Right ventricle myocardium inferior (tissue), 1 donor: Measurements from ENCODE around the gene MTHFD2. TPM values are rescaled to one million over a fixed set of nuclear protein-coding genes. Genes with fewer than 3 reads are reported as not detected.
"Not testable (repeated sequence)": the region's sequence is repeated elsewhere in the genome, so short reads cannot be mapped to it uniquely, and the experiment has no call there.

Experiments
- ATAC-seq: fragments of 200-7000 bp; cut with Tn5 transposase; one replicate; pipeline ENCODE4 v1.9.1; 2020; ENCODE audit warnings: mild to moderate bottlenecking, moderate library complexity
- DNase-seq: peaks from one replicate; pipeline ENCODE4 v3.0.0; 2021; ENCODE audit errors: missing footprints
- intact Hi-C: fragments of 100-400 bp; cut with DNase I; formaldehyde crosslinking; loops from one replicate; pipeline ENCODE4 v1.11.0; 2022
- long read RNA-seq: library from polyadenylated mRNA; unstranded; transcript quantifications from one replicate; pipeline ENCODE4 v2.0.0, GENCODE V29; 2021
- total RNA-seq: library from RNA; stranded (reverse); fragmentation: NEBNext Ultra II Directional; extraction: Animal tissue kit (Norgen Biotek cat#: 25700); gene quantifications from one replicate; pipeline ENCODE4 v1.2.1, GENCODE V29; 2021
- donor health status: DM: no; HTN: yes; CAD: no; lungs with severe emphysema.

MTHFD2 gene
- 24.2 TPM for total RNA-seq
- long read RNA-seq, full-length matches to known transcripts, result 16 of 24 reads
- long read RNA-seq, partial matches to known transcripts, result 0 of 24 reads
- long read RNA-seq, other reads (novel, unspliced or antisense), result 8 of 24 reads

DNA sequence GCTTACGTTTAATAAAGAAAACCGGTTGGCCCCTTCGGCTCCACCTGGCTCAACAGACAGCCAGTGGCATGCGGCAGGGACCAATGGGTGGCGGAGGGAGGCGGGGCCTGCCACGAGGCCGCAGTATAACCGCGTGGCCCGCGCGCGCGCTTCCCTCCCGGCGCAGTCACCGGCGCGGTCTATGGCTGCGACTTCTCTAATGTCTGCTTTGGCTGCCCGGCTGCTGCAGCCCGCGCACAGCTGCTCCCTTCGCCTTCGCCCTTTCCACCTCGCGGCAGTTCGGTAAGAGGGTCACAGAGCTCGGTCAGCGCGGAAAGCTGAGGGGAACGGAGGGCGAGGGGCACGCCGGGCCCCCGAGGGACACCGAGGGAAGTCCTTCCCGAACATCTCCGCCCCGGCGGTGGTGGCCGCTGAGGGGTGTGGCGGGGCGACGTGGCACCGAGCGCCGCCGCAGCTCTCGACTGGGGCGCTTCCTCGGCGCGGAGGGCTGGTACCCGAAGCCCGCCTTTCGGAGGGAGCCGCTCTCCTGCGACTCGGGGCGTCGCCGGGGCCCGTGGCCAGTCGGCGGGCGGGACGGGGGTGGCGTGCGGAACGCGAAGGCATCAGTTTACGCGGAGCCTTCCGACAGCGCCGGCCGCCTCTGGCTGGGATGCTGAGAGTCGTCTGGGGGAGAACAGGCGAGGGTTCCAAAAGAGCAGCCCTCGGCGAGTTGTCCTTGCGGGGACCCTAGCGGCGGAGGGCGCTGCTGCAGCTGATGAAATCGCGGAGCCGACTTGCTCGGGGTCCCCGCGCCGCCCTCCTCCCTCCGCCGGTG is at the start of gene MTHFD2:
Gene MTHFD2 (plus strand): TSS at position 155 of the 814 bp plus-strand sequence. CDS start 27 bp downstream, at position 182.
- peak; percentile 97 for DNase-seq
- intact Hi-C loops, result loop anchor here (1.0 kb wide), 1 partner anchor 20 kb away; the partner anchor contains the start of gene MOB1A
- peak; percentile 98 for ATAC-seq

DNA sequence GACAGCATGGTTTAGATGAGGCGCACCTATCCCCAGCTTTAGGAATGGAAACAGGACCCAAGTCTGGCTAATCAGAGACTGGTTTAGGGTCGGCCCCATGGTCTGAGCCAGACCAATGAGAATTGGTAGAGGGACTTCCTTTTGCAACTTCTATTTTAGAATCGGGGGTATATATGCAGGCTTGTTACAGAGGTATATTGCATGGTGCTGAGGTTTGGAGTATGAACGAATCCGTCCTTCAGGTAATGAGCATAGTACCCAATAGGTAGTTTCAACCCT is 49.2 kb upstream of the MTHFD2 start:
- intact Hi-C loops, result loop anchor here (5.0 to 10.0 kb wide), 3 partner anchors 162 to 324 kb away; partner anchors contain the start of genes DGUOK and STAMBP
- DNase-seq (no peak), ATAC-seq (no peak)

DNA sequence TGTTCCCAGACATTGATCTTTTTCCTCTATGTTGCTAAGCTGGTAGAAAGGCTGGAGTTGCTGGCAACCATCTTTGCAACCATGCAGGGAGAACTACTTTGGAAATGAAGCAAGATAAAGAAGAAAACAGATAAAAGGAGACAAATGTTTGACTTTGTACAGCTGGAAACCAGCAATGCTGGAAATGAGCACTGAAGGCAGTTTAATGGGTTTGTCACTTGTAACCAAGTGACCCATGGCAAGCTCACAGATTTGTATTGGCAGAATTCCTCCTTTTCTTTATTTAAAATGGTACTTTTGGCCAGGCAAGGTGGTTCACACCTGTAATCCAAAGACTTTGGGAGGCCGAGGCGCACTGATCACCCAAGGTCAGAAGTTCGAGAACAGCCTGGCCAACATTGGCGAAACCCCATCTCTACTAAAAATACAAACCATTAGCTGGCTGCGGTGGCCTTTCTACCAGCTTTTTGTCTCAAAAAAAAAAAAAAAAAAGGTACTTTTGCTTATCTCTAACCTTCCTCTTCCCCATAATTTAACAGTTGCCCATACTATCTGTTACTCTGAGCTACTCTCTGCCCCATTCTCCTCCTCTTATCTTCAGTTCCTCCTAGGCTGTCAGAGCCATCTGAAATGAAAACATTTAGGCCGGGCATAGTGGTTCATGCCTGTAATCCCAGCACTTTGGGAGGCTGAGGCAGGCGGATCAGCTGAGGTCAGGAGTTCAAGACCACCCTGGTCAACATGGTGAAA is 48.7 kb upstream of the MTHFD2 start:
- DNase-seq (no peak), ATAC-seq (no peak)
- intact Hi-C loops, result loop anchor here (5.0 to 10.0 kb wide), 3 partner anchors 162 to 325 kb away; partner anchors contain the start of genes DGUOK and STAMBP

DNA sequence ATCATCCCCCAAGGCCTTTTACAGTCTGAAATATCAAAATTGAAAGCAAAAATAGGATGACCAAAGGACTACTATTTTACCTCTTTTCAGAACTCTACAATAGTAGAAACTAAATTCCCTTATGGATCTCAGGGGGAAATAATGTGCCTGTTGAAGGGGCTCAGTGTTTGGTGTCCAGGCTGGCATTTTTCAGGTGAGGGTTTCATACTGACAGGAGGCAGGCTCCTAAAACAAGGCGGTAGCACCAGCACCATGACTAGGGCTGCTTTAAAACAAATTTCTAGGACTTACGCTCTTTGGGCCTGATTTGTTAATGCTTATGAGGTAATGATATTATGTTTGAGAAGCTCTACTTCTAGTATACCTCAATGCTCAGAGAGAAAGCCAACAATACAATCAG is 45.5 kb upstream of the MTHFD2 start:
- DNase-seq (no peak), ATAC-seq (no peak)
- intact Hi-C loops, result no loop called here

DNA sequence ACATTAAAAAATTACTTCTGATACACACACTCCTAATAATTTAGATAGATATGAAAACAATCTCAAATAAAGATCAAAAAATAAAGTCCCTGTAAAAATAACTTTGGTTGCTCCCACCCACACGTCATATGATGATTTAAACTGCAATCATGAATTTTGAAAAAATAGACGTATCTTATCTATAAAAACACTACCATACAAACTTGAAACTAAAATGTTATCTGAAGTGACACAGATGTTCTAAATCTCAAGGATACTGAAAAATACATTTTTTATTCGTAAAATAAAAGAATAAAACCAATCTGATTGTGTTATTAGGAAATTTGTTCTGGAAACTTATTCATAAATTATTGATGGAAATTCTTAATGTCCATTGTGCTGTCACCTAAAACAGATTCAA is 42.6 kb upstream of the MTHFD2 start:
- ATAC-seq (no peak), DNase-seq (no peak)
- intact Hi-C loops, result no loop called here

DNA sequence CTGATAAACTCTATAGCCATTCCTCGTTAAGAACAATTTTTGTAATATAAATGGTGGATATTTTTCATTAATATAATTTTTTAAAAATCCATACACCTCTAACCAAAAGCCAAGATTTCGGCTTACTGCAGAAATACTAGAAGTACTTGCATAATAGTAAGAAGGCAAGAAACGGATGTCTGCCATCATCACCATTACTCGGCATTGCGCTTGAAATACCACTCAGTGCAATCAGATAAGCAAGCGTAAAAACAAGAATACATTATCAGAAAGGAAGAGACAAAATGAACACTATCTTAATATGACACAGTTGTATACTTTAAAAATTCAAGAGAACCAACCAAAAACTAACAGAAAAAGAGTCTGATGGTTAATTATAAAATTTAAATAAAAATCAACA is 35.5 kb upstream of the MTHFD2 start:
- intact Hi-C loops, result no loop called here
- ATAC-seq, result no peak
- no peak for DNase-seq

DNA sequence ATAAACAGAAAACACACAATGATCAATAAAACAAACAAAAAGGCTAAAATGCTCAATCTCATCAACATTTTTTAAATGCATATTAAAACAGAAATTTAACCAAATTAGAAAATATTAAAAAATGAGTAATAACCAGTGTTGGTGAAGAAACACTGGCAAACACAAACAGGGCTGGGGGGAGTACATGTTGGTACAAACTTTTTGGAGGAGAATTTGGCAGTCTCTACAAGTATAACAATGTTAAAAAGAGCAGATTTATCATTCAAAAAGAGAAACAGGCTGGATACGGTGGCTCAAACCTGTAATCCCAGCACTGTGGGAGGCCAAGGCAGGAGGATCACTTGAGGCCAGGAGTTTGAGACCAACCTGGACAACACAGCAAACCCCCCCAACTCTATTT is 33.7 kb upstream of the MTHFD2 start:
- DNase-seq, result no peak
- intact Hi-C loops, result no loop called here
- ATAC-seq, result no peak

DNA sequence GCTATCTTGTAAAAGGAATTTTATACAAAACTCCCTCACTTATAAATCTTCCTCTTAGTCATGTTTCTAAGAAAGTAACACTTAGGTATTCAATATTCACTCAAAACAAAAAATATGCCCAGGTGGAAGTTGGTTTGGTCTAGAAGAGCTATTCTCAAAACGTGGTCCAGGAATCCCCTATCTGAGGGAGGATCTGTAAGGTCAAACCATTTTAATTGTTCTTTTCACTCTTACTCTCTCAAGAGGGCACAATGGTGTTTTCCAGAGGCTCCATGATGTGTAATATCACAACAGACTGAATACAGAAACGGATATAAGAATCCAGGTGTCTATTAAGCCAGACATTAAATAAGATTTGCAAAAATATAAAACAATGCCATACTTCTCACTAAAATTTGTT is 29.7 kb upstream of the MTHFD2 start:
- intact Hi-C loops, result no loop called here
- DNase-seq (no peak), ATAC-seq (no peak)

DNA sequence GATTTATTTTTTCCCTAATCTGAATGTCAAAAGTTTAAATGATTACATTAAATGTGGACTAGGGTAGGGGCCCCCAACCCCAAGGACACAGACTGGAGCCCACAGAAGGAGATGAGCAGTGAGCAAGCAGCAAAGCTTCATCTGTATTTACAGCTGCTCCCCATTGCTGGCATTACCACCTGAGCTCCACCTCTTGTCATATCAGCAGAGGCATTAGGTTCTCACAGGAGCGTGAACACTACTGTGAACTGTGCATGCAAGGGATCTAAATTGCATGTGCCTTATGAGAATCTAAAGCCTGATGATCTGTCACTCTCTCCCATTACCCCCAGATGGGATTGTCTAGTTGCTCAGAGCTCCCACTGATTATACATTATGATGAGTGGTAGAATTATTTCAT is 23.5 kb upstream of the MTHFD2 start:
- intact Hi-C loops, result no loop called here
- ATAC-seq (no peak), DNase-seq (no peak)

DNA sequence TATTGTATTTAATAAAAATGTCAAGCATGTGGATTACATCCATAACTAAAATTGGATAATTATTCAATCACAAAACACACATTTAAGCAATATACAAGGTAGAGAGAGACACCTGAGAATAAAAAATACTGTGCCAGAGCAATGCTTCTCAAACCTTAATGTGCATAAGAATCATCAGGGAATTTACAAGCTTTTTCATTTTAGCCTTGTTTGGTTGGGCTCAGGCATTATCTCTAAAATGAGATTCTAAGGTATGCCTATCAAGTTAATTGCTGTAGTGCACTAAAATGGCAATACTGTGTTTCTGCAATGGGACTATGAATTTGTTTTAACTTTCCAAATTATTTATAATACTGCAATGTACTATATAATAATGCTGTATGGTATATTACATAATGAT is 20.7 kb upstream of the MTHFD2 start:
- DNase-seq, result no peak
- intact Hi-C loops, result loop anchor here (1.0 kb wide), 1 partner anchor 21 kb away; the partner anchor contains the start of gene MTHFD2
- ATAC-seq, result no peak

DNA sequence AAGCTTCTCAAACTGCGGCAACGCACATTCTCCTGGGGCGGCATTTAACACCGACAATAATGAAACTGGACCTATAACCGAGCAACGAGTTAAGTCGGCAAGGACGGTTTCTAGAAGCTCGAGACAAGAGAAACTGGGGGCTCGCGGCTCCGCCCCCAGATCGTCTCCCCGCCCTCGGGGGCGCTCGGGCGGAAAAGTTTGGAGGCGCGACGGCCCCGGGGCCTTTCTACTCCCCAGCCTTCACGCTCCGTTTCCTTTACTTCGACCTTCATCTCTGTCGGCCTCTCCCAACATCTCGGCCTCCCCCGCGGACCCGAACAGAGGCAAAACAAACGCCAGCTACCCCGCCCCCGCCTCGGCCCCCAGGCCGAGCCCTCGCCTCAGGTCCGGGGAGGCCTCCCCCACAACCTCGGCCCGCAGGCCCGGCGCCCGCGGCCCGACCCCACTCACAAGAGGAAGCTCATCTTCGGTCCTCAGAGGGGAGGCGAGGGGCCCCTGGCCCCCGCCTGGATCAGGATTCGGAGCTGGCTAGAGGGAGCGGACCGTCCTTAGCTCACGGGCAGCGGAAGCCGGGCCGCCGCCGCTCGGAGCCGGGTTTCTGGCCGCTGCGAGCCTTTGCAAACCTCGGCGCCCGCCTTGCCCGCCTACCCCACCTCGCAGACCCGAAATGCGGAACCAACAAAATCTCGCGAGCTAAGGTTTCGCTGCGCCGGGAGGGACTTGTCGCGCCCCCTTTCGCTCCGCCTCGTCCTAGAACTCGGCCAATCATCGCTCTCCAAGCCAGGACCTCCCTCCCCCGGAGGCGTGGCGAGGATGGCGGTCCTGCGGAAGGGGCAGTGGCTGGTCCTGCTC is 20.0 kb upstream of the MTHFD2 start, which contains the start of gene MOB1A:
Gene MOB1A (minus strand): TSS at position 669 of the 852 bp plus-strand sequence. CDS start 205 bp downstream, at position 464.
- intact Hi-C loops, result loop anchor here (1.0 kb wide), 1 partner anchor 20 kb away; the partner anchor contains the start of gene MTHFD2
- DNase-seq, result peak; percentile 98
- ATAC-seq, result peak; percentile 99

DNA sequence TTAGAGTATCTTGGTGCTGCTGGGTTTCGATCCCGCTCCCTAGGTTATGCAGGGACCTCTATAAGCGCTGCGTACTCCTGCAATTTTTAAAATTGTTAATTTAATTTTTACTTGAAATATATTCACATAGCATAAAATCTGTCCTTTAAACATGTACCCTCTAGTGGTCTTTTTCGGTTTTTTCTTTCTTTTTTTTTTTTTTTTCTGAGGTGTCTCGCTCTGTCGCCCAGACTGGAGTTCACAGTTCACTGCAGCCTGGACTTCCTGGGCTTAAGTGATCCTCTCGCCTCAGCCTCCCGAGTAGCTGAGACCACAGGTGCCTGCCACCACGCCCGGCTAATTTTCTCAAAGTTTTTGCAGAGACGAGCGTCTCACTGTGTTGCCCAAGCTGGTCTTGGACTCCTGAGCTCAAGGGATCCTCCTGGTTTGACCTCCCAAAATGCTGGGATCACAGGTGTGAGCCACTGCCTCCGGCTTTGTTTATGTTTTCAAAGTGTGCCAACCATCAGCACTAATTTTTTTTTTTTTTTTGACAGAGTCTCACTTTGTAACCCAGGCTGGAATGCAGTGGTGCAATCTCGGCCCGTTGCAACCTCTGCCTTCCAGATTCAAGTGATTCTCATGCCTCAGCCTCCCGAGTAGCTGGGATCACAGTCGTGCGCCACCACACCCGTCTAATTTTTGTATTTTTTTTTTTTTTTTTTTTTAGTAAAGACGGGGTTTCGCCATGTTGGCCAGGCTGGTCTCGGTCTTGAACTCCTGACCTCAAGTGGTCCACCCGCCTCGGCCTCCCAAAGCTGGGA is 19.2 kb upstream of the MTHFD2 start:
- peak; percentile 1 for ATAC-seq
- intact Hi-C loops, result no loop called here
- no peak for DNase-seq

DNA sequence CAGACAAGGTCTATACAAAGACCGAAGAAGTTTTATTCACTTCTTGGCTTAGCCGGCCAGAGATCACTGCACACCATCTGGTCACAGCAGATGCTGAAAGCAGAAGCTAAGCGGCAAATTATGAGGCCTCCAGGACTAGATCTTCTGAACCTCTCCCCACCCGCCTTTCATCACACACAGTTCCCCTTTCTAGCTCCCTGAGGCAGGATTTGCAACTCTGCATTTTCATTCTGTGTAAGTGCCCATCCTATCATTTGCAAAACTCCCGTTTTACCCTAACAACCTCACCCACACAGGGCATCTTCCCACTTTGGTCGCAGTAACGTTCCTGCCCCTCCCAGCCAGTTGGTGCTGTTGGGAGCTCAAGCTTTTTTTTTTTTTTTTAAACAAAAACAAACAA is 16.7 kb upstream of the MTHFD2 start:
- DNase-seq, result no peak
- intact Hi-C loops, result no loop called here
- ATAC-seq, result peak; percentile 11

DNA sequence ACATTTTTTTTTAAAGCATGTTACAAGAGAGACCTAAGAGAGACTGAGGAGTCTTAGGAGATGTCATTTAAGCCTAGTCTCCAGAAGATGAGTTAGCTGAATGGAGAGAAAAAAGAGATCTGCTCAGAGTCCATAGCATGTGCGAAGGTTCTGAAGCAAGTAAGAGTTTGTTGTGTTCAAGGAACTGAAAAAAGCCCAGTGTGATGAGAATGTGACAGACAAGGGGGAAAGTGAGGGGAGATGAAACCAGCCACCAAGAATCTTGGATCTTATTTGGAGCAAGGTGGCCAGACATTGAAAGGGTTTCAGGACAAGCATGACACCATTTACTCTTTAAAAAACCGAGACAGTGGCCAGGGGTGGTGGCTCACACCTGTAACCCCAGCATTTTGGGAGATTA is 14.5 kb upstream of the MTHFD2 start:
- intact Hi-C loops, result no loop called here
- ATAC-seq (no peak), DNase-seq (no peak)

DNA sequence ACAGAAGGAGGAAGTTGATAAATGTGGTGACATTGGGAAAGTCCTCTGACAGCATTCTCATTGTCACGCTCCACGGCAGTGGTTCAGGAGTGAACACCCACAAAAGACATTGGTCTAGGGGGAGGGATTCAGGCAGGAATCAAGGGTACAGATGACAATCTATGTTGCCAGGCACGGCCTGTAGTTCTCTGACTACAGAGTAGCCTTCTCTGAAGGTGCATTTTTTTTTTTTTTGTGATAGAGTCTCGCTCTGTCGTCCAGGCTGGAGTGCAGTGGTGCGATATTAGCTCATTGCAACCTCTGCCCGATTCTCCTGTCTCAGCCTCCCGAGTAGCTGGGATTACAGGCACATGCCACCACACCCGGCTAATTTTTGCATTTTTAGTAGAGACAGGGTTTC is 12.4 kb upstream of the MTHFD2 start:
- intact Hi-C loops, result no loop called here
- DNase-seq (peak; percentile 73), ATAC-seq (peak; percentile 56)

DNA sequence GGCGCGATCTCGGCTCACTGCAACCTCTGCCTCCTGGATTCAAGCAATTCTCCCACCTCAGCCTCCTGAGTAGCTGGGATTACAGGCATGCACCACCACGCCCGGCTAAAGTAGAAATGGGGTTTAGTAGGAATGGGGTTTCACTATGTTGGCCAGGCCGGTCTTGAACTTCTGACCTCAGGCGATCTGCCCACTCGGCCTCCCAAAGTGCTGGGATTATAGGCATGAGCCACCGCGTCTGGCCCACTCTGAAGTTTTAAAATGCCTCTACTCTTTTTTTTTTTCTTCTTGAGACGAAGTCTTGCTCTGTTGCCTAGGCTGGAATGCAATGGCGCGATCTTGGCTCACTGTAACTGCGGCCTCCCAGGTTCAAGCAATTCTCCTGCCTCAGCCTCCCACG is 11.7 kb upstream of the MTHFD2 start:
- intact Hi-C loops, ATAC-seq: not testable (repeated sequence)

DNA sequence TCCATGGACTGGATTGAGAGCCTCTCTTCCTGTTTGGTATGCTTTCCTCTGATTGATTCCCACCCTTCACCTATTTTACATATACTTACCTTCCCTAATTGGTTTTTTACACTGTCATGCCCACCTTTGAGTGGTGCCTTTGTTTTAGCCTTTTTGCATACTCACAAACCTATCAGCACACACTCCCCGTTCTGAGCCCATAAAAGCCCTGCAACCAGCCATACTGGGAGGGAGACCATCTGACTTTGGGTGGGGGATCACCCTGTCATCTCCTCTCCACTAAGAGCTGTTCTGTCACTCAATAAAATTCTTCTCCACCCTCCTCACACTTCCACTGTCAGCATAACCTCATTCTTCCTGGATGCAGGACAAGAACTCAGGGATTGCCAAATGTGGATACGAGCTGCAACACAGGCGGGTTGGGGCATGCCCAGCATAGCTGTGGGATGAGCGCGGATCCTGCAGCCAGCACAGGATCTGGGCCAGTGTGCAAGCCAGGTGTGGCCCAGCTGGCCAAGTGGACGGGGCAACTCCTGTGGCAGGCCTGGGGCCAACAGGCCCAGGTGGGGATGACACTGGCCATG is 10.3 kb upstream of the MTHFD2 start:
- ATAC-seq, result peak; percentile 45
- intact Hi-C loops, result no loop called here
- no peak for DNase-seq

More for the DNA sequence above, 11.7 kb upstream of the MTHFD2 start:
- not testable (repeated sequence) for DNase-seq

DNA sequence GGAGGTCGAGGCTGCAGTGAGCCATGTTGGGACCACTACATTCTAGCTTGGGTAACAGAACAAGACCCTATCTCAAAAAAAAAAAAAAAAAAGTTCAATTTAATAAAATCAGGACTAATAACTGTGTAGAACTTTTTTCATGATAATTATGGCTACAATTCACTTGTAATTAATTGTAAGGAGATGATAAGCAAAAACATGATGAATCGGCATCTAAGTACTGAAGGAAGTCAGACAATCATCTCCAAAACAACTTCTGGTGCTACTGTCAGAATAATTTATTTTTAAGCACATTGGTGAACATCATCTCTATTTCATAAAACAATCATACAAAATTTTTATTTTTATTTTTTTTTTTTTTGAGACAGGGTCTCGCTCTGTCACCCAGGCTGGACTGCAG is 9.7 kb upstream of the MTHFD2 start:
- no peak for ATAC-seq

More for the DNA sequence above, 9.7 kb upstream of the MTHFD2 start:
- DNase-seq, result no peak
- intact Hi-C loops, result no loop called here
